GM12865 (cell line): ENCODE data around the gene CHI3L1.

ENCODE experiments used
- DNase-seq: peaks from one replicate; pipeline ENCODE4 v3.0.0; 2010; ENCODE audit warnings: low read depth
- H3K4me3 ChIP-seq: 2 replicates; pipeline ENCODE4 v1.5.1; 2011; ENCODE audit warnings: mild to moderate bottlenecking, low read depth, low read length, control low read depth
- TF ChIP-seq, protein P1 (sequence below): IDR thresholded peaks from 2 replicates; pipeline ENCODE4 v1.5.1; 2011; ENCODE audit warnings: low read length, control low read depth, low read depth, inconsistent platforms; ENCODE audit not compliant: insufficient read depth; ENCODE audit errors: missing control alignments

CHI3L1 gene

DNA sequence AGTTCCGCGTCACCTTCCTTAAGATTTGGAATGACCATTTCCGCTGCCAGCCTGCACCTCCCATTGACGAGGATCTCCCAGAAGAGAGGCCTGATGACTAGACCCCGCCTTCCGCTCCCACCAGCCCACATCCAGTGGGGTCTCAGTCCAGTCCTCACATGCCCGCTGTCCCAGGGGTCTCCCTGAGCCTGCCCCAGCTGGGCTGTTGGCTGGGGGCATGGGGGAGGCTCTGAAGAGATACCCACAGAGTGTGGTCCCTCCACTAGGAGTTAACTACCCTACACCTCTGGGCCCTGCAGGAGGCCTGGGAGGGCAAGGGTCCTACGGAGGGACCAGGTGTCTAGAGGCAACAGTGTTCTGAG, 20.7 kb downstream of the CHI3L1 start:
- no peak overlapping the region for H3K4me3 ChIP-seq
- no peak for DNase-seq
- TF ChIP-seq, protein P1, sequence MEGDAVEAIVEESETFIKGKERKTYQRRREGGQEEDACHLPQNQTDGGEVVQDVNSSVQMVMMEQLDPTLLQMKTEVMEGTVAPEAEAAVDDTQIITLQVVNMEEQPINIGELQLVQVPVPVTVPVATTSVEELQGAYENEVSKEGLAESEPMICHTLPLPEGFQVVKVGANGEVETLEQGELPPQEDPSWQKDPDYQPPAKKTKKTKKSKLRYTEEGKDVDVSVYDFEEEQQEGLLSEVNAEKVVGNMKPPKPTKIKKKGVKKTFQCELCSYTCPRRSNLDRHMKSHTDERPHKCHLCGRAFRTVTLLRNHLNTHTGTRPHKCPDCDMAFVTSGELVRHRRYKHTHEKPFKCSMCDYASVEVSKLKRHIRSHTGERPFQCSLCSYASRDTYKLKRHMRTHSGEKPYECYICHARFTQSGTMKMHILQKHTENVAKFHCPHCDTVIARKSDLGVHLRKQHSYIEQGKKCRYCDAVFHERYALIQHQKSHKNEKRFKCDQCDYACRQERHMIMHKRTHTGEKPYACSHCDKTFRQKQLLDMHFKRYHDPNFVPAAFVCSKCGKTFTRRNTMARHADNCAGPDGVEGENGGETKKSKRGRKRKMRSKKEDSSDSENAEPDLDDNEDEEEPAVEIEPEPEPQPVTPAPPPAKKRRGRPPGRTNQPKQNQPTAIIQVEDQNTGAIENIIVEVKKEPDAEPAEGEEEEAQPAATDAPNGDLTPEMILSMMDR: no peak

DNA sequence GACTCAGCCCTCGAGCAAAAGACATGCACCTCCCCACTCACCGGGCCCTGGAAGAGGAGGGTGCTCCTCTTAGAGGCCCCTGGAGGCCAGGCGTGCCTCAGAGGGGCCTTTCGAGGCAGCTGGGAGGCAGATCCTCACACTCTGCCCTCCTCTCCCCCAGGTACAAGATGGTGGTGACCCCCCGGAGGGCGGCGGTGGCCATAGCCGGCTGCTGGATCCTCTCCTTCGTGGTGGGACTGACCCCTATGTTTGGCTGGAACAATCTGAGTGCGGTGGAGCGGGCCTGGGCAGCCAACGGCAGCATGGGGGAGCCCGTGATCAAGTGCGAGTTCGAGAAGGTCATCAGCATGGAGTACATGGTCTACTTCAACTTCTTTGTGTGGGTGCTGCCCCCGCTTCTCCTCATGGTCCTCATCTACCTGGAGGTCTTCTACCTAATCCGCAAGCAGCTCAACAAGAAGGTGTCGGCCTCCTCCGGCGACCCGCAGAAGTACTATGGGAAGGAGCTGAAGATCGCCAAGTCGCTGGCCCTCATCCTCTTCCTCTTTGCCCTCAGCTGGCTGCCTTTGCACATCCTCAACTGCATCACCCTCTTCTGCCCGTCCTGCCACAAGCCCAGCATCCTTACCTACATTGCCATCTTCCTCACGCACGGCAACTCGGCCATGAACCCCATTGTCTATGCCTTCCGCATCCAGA, 21.3 kb downstream of the CHI3L1 start:
- H3K4me3 ChIP-seq: no peak overlapping the region
- no peak for DNase-seq
- TF ChIP-seq, protein P1: no peak

DNA sequence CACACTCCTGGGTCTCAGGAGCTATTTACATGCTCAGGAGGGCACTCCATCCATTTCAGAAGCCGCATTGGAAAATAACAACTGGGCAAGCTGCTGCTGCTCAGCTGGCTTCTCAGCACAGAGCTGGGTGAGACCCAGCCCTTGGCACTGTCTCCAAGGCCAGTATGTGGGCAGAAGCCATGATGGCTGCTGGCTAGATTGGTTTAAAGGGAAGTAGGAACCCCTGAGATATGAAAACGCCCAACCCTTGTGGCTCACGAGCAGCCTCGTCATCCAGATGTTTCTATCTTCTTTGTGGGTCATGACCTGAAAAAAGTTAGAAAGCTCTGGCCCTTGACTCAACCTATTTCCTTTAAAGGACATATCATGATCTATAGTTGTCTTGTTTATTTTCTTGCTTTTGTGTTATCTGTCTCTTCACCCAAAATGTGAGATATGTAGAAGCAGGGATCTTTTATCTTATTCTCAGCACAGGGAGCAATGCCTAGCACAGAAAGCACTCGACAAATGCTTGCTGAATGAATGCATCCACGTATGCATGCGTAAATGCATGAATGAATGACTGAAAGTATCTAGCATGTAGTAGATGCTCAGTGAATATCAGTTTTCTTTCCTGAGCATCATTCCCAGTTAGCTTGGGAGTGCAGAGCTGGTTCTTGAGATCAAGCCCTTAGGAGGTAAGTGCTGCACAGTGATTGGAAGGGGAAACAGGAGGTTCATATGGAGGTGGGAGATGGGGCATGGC, 22.4 kb downstream of the CHI3L1 start:
- no peak overlapping the region for H3K4me3 ChIP-seq
- TF ChIP-seq, protein P1: no peak
- DNase-seq: no peak

DNA sequence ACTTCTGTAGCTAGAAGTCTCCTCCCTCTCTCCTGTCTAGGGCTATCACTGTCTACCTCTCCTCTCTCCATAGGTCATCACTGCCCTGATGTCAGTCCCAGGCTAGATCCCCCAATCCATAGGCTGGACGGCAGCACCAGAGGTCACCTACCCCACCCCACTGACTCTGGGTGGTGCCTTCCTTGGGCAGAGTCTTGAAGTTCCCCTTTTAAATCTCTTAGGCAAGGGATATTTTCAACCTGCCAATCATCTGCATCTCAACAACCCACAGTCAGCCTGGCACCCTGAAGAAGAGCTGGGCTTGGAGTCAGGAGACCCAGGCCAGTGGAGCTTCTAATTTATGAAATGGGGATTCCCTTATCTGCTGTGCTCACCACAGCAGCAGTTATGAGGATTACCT, 24.1 kb downstream of the CHI3L1 start:
- no peak for DNase-seq
- TF ChIP-seq, protein P1: no peak
- no peak overlapping the region for H3K4me3 ChIP-seq

DNA sequence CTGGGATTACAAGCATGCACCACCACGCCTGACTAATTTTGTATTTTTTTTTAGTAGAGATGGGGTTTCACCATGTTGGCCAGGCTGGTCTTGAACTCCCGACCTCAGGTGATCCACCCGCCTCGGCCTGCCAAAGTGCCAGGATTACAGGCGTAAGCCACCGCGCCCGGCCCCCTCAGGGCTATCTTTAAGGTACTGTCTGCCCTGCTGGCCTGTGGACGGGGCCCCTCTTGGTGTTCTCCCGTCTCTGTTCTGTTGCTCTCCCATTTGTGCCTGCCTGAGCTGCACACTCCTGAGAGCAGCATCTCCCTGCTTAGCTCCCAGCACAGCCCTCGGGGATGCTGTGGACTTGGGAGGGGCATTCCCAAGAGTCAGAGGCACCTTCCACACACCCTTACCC, 24.8 kb downstream of the CHI3L1 start:
- DNase-seq: no peak
- TF ChIP-seq, protein P1: no peak
- no peak overlapping the region for H3K4me3 ChIP-seq

DNA sequence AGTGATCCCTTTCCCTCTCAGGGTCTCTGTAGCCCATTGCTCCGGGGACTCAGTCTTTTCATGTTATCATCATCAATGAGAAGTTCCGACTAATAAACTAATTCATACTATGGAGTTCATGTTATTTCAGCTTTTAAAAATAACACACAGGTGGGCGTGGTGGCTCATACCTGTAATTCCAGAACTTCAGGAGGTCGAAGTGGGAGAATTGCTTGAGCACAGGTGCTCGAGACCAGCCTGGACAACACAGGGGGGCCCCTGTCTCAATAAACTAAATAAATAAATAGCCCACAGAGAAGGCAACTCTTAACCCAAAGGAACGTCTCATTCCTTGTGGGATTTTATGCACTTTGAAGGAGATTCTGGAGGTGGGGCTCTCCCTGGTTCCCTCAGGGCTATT, 25.3 kb downstream of the CHI3L1 start:
- no peak for DNase-seq
- H3K4me3 ChIP-seq: no peak overlapping the region
- TF ChIP-seq, protein P1: no peak
